A673 (cell line): ENCODE data around the gene PPP1R11.
"Not testable (repeated sequence)": the region's sequence is repeated elsewhere in the genome, so short reads cannot be mapped to it uniquely, and the experiment has no call there.

Experiments
- CTCF ChIP-seq: fragments of 300-800, 200-600 bp; sonication (generic); conservative IDR thresholded peaks from 2 replicates; pipeline ENCODE4 v1.5.1; 2017; ENCODE audit warnings: low read depth, mild to moderate bottlenecking, antibody characterized with exemption, low read length, moderate library complexity, mixed read lengths
- EZH2 ChIP-seq: fragments of 200-600 bp; sonication (generic); IDR thresholded peaks from 2 replicates; pipeline ENCODE4 v1.6.1; 2017; ENCODE audit warnings: borderline replicate concordance, low read depth, mild to moderate bottlenecking, mixed read lengths, antibody characterized with exemption, low read length; ENCODE audit not compliant: poor library complexity, severe bottlenecking

- not testable (repeated sequence) for TF ChIP-seq CTCF, EZH2
Observed at GRCh38 chr6:30022712-30023111, 44.3 kb upstream of the PPP1R11 start.
